Measurements from ENCODE around the gene KRT76.

DNA sequence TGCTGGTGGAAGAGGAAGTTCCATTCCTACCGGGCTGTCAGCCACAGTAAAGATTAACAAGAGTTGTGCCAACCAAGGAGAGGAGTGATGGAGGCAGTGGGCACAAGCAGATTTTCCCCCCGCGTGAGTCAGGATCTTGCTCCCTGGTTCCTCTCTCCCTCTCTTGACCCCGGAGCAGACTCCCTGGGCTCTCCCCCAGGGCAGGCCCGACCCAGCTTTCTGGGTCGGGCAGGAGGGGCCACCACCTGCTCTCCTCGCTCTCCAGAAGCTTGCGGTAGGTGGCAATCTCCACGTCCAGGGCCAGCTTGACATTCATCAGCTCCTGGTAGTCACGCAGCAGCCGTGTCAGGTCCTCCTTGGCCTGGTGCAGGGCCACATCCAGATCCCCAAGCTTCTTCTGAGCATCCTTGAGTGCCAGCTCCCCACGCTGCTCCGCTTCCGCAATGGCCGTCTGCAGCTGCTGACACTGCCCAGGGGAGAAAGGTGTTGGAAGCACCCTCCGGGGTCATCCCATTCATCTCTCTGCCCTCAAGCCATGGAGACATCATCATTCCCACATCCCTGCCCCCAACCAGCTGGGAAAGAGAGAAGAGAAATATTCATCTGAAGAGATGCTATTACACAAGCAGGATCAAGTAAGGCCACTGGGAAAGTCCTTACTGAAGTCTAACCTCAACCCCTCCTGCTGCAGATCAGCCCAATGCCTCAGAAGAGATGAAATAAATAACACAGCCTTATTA is 45.8 kb upstream of the KRT76 start:
- TF ChIP-seq POLR2A (IDR thresholded peaks at IDR 0.05; ENCODE audit: extremely low read depth, insufficient read length), result no peak
- TF ChIP-seq, protein P1, sequence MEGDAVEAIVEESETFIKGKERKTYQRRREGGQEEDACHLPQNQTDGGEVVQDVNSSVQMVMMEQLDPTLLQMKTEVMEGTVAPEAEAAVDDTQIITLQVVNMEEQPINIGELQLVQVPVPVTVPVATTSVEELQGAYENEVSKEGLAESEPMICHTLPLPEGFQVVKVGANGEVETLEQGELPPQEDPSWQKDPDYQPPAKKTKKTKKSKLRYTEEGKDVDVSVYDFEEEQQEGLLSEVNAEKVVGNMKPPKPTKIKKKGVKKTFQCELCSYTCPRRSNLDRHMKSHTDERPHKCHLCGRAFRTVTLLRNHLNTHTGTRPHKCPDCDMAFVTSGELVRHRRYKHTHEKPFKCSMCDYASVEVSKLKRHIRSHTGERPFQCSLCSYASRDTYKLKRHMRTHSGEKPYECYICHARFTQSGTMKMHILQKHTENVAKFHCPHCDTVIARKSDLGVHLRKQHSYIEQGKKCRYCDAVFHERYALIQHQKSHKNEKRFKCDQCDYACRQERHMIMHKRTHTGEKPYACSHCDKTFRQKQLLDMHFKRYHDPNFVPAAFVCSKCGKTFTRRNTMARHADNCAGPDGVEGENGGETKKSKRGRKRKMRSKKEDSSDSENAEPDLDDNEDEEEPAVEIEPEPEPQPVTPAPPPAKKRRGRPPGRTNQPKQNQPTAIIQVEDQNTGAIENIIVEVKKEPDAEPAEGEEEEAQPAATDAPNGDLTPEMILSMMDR (IDR thresholded peaks at IDR 0.05; ENCODE audit: low read depth, low read length), result no peak
- TF ChIP-seq, protein P2, sequence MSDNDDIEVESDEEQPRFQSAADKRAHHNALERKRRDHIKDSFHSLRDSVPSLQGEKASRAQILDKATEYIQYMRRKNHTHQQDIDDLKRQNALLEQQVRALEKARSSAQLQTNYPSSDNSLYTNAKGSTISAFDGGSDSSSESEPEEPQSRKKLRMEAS (IDR thresholded peaks at IDR 0.05; ENCODE audit: low read depth, low read length), result no peak

Measured in NB4 (cell line).